PC-3 (cell line): ENCODE data around the gene ECHDC3.

Experiments
- CTCF ChIP-seq: fragments of 300-600 bp; sonication (generic); conservative IDR thresholded peaks from 2 replicates; pipeline ENCODE4 v1.5.1; 2017; ENCODE audit warnings: antibody characterized with exemption, low read depth, mild to moderate bottlenecking, low read length
- EZH2 ChIP-seq: fragments of 300-600 bp; sonication (generic); IDR thresholded peaks from one replicate; pipeline ENCODE4 v1.6.1; 2017; ENCODE audit warnings: antibody characterized with exemption, mild to moderate bottlenecking, low read length; ENCODE audit not compliant: unreplicated experiment
- EZH2phosphoT487 ChIP-seq: fragments of 300-600 bp; sonication (generic); IDR thresholded peaks from 2 replicates; pipeline ENCODE4 v1.6.1; 2018; ENCODE audit warnings: mild to moderate bottlenecking, antibody characterized with exemption, low read length, borderline replicate concordance

- TF ChIP-seq CTCF (no peak), EZH2 (no peak), EZH2phosphoT487 (no peak)
Measured at GRCh38 chr10:11723359-11723758, 18.8 kb upstream of the ECHDC3 start.
